Suprapubic skin (tissue), 4 donors: Measurements from ENCODE around the gene RASSF5. TPM values are rescaled to one million over a fixed set of nuclear protein-coding genes. Genes with fewer than 3 reads are reported as not detected.
A peak's percentile ranks its signal among the peaks of the same experiment; 100 is the strongest.

ENCODE experiments used
- DNase-seq, 2 donors: peaks; one replicate each; pipeline ENCODE4 v3.0.0-alpha.2; 2019; ENCODE audit warnings: low spot score in 2 of 2
- H3K27ac ChIP-seq: fragments of 200-600 bp; sonication (generic); one replicate; pipeline ENCODE4 v1.5.1; 2019
- H3K27me3 ChIP-seq: fragments of 200-600 bp; sonication (generic); one replicate; pipeline ENCODE4 v1.5.1; 2019
- H3K36me3 ChIP-seq: fragments of 200-600 bp; sonication (generic); one replicate; pipeline ENCODE4 v1.5.1; 2019
- H3K4me1 ChIP-seq: fragments of 200-600 bp; sonication (generic); one replicate; pipeline ENCODE4 v1.5.1; 2019
- H3K4me3 ChIP-seq: fragments of 200-600 bp; sonication (generic); one replicate; pipeline ENCODE4 v1.5.1; 2019; ENCODE audit warnings: mild to moderate bottlenecking
- H3K9me3 ChIP-seq: fragments of 200-600 bp; sonication (generic); one replicate; pipeline ENCODE4 v1.5.1; 2019
- CTCF ChIP-seq, 2 donors: fragments of 200-600 bp in 1 of 2; fragments of 450-650 bp in 1 of 2; sonication (generic) in 1 of 2; IDR thresholded peaks; one replicate each; pipeline ENCODE4 v1.5.1; 2016 to 2019; ENCODE audit warnings: antibody characterized with exemption in 2 of 2, mild to moderate bottlenecking in 1 of 2, moderate library complexity in 1 of 2
- EP300 ChIP-seq: sonication (generic); formaldehyde crosslinking; IDR thresholded peaks from one replicate; pipeline ENCODE4 v1.6.1; 2017; ENCODE audit warnings: antibody characterized with exemption
- POLR2A ChIP-seq, 2 donors: fragments of 450-650 bp; IDR thresholded peaks; one replicate each; pipeline ENCODE4 v1.6.1; 2017; ENCODE audit warnings: antibody characterized with exemption in 2 of 2, mild to moderate bottlenecking in 2 of 2, moderate library complexity in 2 of 2
- POLR2AphosphoS5 ChIP-seq, 3 donors: sonication (generic); formaldehyde crosslinking; IDR thresholded peaks; one replicate each; pipeline ENCODE4 v1.6.1; 2017; ENCODE audit warnings: antibody characterized with exemption in 3 of 3
- WGBS: methylation state at CpG from one replicate; pipeline ENCODE4 v1.1.5; 2018; 5-methylcytosine and 5-hydroxymethylcytosine counted together
- total RNA-seq, 4 donors: library from RNA; depleted of rRNA; stranded (reverse); fragments of >200 nt; gene quantifications; one replicate each; pipeline ENCODE4 v1.1.0, GENCODE V29; 2016

RASSF5 gene
- total RNA-seq, 4 donors from 2014 or later, result 34.8 to 74.5 (median 64.9) TPM

- peaks cover 53% of the 10 kb centered on the region for H3K4me1 ChIP-seq
- no peaks in the 10 kb centered on the region for H3K36me3 ChIP-seq
- H3K27ac ChIP-seq, result peak overlapping the region; percentile 75
- no peaks in the 10 kb centered on the region for H3K27me3 ChIP-seq
- 50% methylated on average over 5 of the region's 5 CpGs for WGBS
- no peak overlapping the region for H3K4me3 ChIP-seq
- no peak for DNase-seq
- TF ChIP-seq CTCF (IDR thresholded peaks at IDR 0.05), result no peak
- TF ChIP-seq EP300, result no peak
- TF ChIP-seq POLR2AphosphoS5 (IDR thresholded peaks at IDR 0.05), result no peak
- TF ChIP-seq POLR2A (IDR thresholded peaks at IDR 0.05), result no peak
- no peaks in the 10 kb centered on the region for H3K9me3 ChIP-seq
Observed at GRCh38 chr1:206514813-206515387, 7.6 kb downstream of the RASSF5 start.

GRCh38 chr1:206516728-206516990 is 9.3 kb downstream of the RASSF5 start:
- no peaks in the 10 kb centered on the region for H3K27me3 ChIP-seq
- no peak for DNase-seq
- no peaks in the 10 kb centered on the region for H3K9me3 ChIP-seq
- no peak overlapping the region for H3K4me3 ChIP-seq
- peaks cover 50% of the 10 kb centered on the region for H3K4me1 ChIP-seq
- 78% methylated on average over 5 of the region's 5 CpGs for WGBS
- no peaks in the 10 kb centered on the region for H3K36me3 ChIP-seq
- TF ChIP-seq POLR2A (IDR thresholded peaks at IDR 0.05), result no peak
- TF ChIP-seq CTCF (IDR thresholded peaks at IDR 0.05), result no peak
- TF ChIP-seq POLR2AphosphoS5 (IDR thresholded peaks at IDR 0.05), result no peak
- no peak for TF ChIP-seq EP300
- no peak overlapping the region for H3K27ac ChIP-seq

- Histone ChIP-seq H3K36me3 (no peaks in the 10 kb centered on the region), H3K9me3 (no peaks in the 10 kb centered on the region), H3K4me1 (peaks cover 40% of the 10 kb centered on the region), H3K27me3 (no peaks in the 10 kb centered on the region), H3K27ac (no peak overlapping the region), H3K4me3 (no peak overlapping the region)
- 90% methylated on average over 6 of the region's 8 CpGs for WGBS
- no peak for TF ChIP-seq EP300
- no peak for TF ChIP-seq POLR2AphosphoS5 (IDR thresholded peaks at IDR 0.05)
- TF ChIP-seq CTCF (IDR thresholded peaks at IDR 0.05), result no peak
- no peak for TF ChIP-seq POLR2A (IDR thresholded peaks at IDR 0.05)
- no peak for DNase-seq
Observed at GRCh38 chr1:206517784-206518183, 10.5 kb downstream of the RASSF5 start.

- H3K4me3 ChIP-seq, result no peak overlapping the region
- H3K27ac ChIP-seq, result no peak overlapping the region
- H3K36me3 ChIP-seq, result no peaks in the 10 kb centered on the region
- peaks cover 36% of the 10 kb centered on the region for H3K4me1 ChIP-seq
- H3K27me3 ChIP-seq, result no peaks in the 10 kb centered on the region
- DNase-seq, result no peak
- H3K9me3 ChIP-seq, result no peaks in the 10 kb centered on the region
- TF ChIP-seq EP300, result no peak
- no peak for TF ChIP-seq POLR2AphosphoS5 (IDR thresholded peaks at IDR 0.05)
- no peak for TF ChIP-seq POLR2A (IDR thresholded peaks at IDR 0.05)
- no peak for TF ChIP-seq CTCF (IDR thresholded peaks at IDR 0.05)
- WGBS, result 84% methylated on average over 4 of the region's 18 CpGs
Observed at GRCh38 chr1:206518206-206518605, 10.9 kb downstream of the RASSF5 start.

GRCh38 chr1:206518743-206519142 is 11.4 kb downstream of the RASSF5 start:
- H3K4me3 ChIP-seq, result no peak overlapping the region
- no peaks in the 10 kb centered on the region for H3K27me3 ChIP-seq
- no peak for DNase-seq
- 83% methylated on average over 6 of the region's 6 CpGs for WGBS
- no peaks in the 10 kb centered on the region for H3K36me3 ChIP-seq
- peaks cover 31% of the 10 kb centered on the region for H3K4me1 ChIP-seq
- H3K9me3 ChIP-seq, result no peaks in the 10 kb centered on the region
- no peak for TF ChIP-seq EP300
- no peak for TF ChIP-seq CTCF (IDR thresholded peaks at IDR 0.05)
- TF ChIP-seq POLR2AphosphoS5 (IDR thresholded peaks at IDR 0.05), result no peak
- no peak for TF ChIP-seq POLR2A (IDR thresholded peaks at IDR 0.05)
- H3K27ac ChIP-seq, result no peak overlapping the region
